ENCODE data around the gene FBLIM1.

FBLIM1 gene

GRCh38 chr1:15758343-15758931 lies at the start of gene FBLIM1:
TSS of gene FBLIM1 (plus strand) at chr1:15758795. CDS start at chr1:15764984, 6,189 bp downstream.
- no peak for DNase-seq (ENCODE audit: low read depth)

- DNase-seq (ENCODE audit: low read depth): no peak
Observed at GRCh38 chr1:15709226-15709625, 49.4 kb upstream of the FBLIM1 start.

GRCh38 chr1:15712168-15712567 lies 46.4 kb upstream of the FBLIM1 start:
- DNase-seq (ENCODE audit: low read depth): no peak

- DNase-seq (ENCODE audit: low read depth): no peak
Observed at GRCh38 chr1:15714406-15715136, 44.0 kb upstream of the FBLIM1 start.

GRCh38 chr1:15717418-15718125 lies 41.0 kb upstream of the FBLIM1 start:
- DNase-seq (ENCODE audit: low read depth): no peak

GRCh38 chr1:15718199-15718601 lies 40.4 kb upstream of the FBLIM1 start:
- DNase-seq (ENCODE audit: low read depth): no peak

- no peak for DNase-seq (ENCODE audit: low read depth)
Observed at GRCh38 chr1:15719381-15720120, 39.0 kb upstream of the FBLIM1 start.

- no peak for DNase-seq (ENCODE audit: low read depth)
Observed at GRCh38 chr1:15720861-15721260, 37.7 kb upstream of the FBLIM1 start.

- DNase-seq (ENCODE audit: low read depth): no peak
Observed at GRCh38 chr1:15722411-15722810, 36.2 kb upstream of the FBLIM1 start.

GRCh38 chr1:15722836-15723532 lies 35.6 kb upstream of the FBLIM1 start:
- no peak for DNase-seq (ENCODE audit: low read depth)

GRCh38 chr1:15723631-15724246 lies 34.9 kb upstream of the FBLIM1 start:
- no peak for DNase-seq (ENCODE audit: low read depth)

- no peak for DNase-seq (ENCODE audit: low read depth)
Observed at GRCh38 chr1:15724949-15725880, 33.4 kb upstream of the FBLIM1 start.

GRCh38 chr1:15726508-15726907 lies 32.1 kb upstream of the FBLIM1 start:
- DNase-seq (ENCODE audit: low read depth): no peak

GRCh38 chr1:15727021-15727420 lies 31.6 kb upstream of the FBLIM1 start:
- DNase-seq (ENCODE audit: low read depth): no peak

GRCh38 chr1:15727424-15727823 lies 31.2 kb upstream of the FBLIM1 start:
- no peak for DNase-seq (ENCODE audit: low read depth)

GRCh38 chr1:15727866-15728534 lies 30.6 kb upstream of the FBLIM1 start:
- DNase-seq (ENCODE audit: low read depth): no peak

- no peak for DNase-seq (ENCODE audit: low read depth)
Observed at GRCh38 chr1:15728937-15729657, 29.5 kb upstream of the FBLIM1 start.

- no peak for DNase-seq (ENCODE audit: low read depth)
Observed at GRCh38 chr1:15730423-15730822, 28.2 kb upstream of the FBLIM1 start.

- DNase-seq (ENCODE audit: low read depth): no peak
Observed at GRCh38 chr1:15730936-15731335, 27.7 kb upstream of the FBLIM1 start.

Data from HS-5 (cell line).